HCT116 (cell line): ENCODE measurements around the gene C10orf62. TPM values are rescaled to one million over a fixed set of nuclear protein-coding genes. Genes with fewer than 3 reads are reported as not detected.

Experiments used
- ATAC-seq: fragments of 200-7000 bp; cut with Tn5 transposase; 2 replicates; pipeline ENCODE4 v1.9.1; 2020; ENCODE audit warnings: mild to moderate bottlenecking, moderate library complexity
- BruUV-seq: library from RNA; stranded (reverse); fragments of 400-500 nt; replicated peaks from 2 replicates; lab custom pipeline; 2021; lab: Mats Ljungman, UMichigan
- CTCF ChIA-PET: fragments of 300-600 bp; sonication (Branson Sonifier 250); formaldehyde crosslinking; loops from one replicate; lab custom pipeline; 2021; ENCODE audit warnings: antibody characterized with exemption; lab: Charles Lee
- POLR2A ChIA-PET: fragments of 300-600, 350-600 bp; sonication (Branson Sonifier 250); formaldehyde crosslinking; loops from one replicate; lab custom pipeline; 2021; ENCODE audit warnings: antibody characterized with exemption; lab: Charles Lee
- RAD21 ChIA-PET, 2 experiments: fragments of 300-600 bp; sonication (Branson Sonifier 250); formaldehyde crosslinking; loops; one replicate each; lab custom pipeline; 2023; ENCODE audit warnings: low total read pairs in 2 of 2; ENCODE audit not compliant: uncharacterized antibody in 2 of 2, unreplicated experiment in 2 of 2, low non-redundant PET in 1 of 2; lab: Charles Lee
- DNase-seq: peaks from one replicate; pipeline ENCODE4 v3.0.0-alpha.2; 2010; ENCODE audit warnings: low read depth, low spot score
- H2AFZ ChIP-seq: fragments of 200-600 bp; shearing (Covaris generic), sonication (generic); 2 replicates; pipeline ENCODE4 v1.6.1; 2017; ENCODE audit warnings: low read depth, mixed run types, mixed read lengths, antibody characterized with exemption, low read length; ENCODE audit not compliant: poor library complexity, severe bottlenecking
- H3K27ac ChIP-seq: 2 replicates; pipeline ENCODE4 v1.5.1; 2012; ENCODE audit warnings: low read depth, low read length
- H3K27me3 ChIP-seq: fragments of 200-600 bp; sonication (generic); 2 replicates; pipeline ENCODE4 v1.6.1; 2016; ENCODE audit warnings: mixed run types, low read length, mixed read lengths; ENCODE audit not compliant: insufficient read depth
- H3K36me3 ChIP-seq, 2 experiments: fragments of 200-500 bp in 1 of 2; fragments of 200-600 bp in 1 of 2; sonication (Bioruptor generic) in 1 of 2; sonication (generic) in 1 of 2; 2 replicates each; pipeline versions ENCODE4 v1.5.1 to v1.6.1; 2014 to 2016; ENCODE audit warnings: low read length in 2 of 2, inconsistent platforms in 1 of 2, mixed read lengths in 1 of 2, mixed run types in 1 of 2; ENCODE audit not compliant: insufficient read depth in 2 of 2, control insufficient read depth in 1 of 2
- H3K4me1 ChIP-seq, 2 experiments: fragments of 200-600 bp in 1 of 2; sonication (generic) in 1 of 2; 2 replicates each; pipeline versions ENCODE4 v1.5.1 to v1.6.1; 2012 to 2017; ENCODE audit warnings: low read length in 2 of 2, inconsistent platforms in 1 of 2, mild to moderate bottlenecking in 1 of 2, mixed read lengths in 1 of 2, mixed run types in 1 of 2, moderate library complexity in 1 of 2; ENCODE audit not compliant: insufficient read depth in 2 of 2, control insufficient read depth in 1 of 2
- H3K4me2 ChIP-seq: fragments of 200-600 bp; sonication (generic); 2 replicates; pipeline ENCODE4 v1.6.1; 2017; ENCODE audit warnings: mixed run types, low read length, mixed read lengths
- H3K4me3 ChIP-seq, 2 experiments: fragments of 200-600 bp in 1 of 2; sonication (generic) in 1 of 2; replicated peaks in 1 of 2; 2 replicates each; pipeline ENCODE4 v1.5.1; 2011 to 2016; ENCODE audit warnings: low read length in 2 of 2, control low read depth in 1 of 2, low read depth in 1 of 2, mild to moderate bottlenecking in 1 of 2, mixed read lengths in 1 of 2, mixed run types in 1 of 2
- H3K79me2 ChIP-seq: fragments of 200-600 bp; sonication (generic); 2 replicates; pipeline ENCODE4 v1.6.1; 2017; ENCODE audit warnings: mild to moderate bottlenecking, mixed run types, low read length, moderate library complexity, mixed read lengths; ENCODE audit not compliant: insufficient read depth
- H3K9ac ChIP-seq: fragments of 200-600 bp; sonication (generic); 2 replicates; pipeline ENCODE4 v1.6.1; 2016; ENCODE audit warnings: low read length, mixed read lengths
- H3K9me2 ChIP-seq: fragments of 200-600 bp; sonication (generic), shearing (Covaris generic); 2 replicates; pipeline ENCODE4 v1.6.1; 2017; ENCODE audit warnings: mixed run types, mild to moderate bottlenecking, moderate library complexity; ENCODE audit not compliant: insufficient read depth
- H3K9me3 ChIP-seq, 2 experiments: fragments of 200-500 bp in 1 of 2; fragments of 200-600 bp in 1 of 2; sonication (Bioruptor generic) in 1 of 2; sonication (generic) in 1 of 2; 2 replicates each; pipeline ENCODE4 v1.6.1; 2014 to 2017; ENCODE audit warnings: low read length in 2 of 2, mixed read lengths in 2 of 2, inconsistent platforms in 1 of 2, low read depth in 1 of 2, mild to moderate bottlenecking in 1 of 2, mixed run types in 1 of 2, moderate library complexity in 1 of 2; ENCODE audit not compliant: control insufficient read depth in 1 of 2, insufficient read depth in 1 of 2
- H4K20me1 ChIP-seq: fragments of 200-600 bp; sonication (generic), shearing (Covaris generic); 2 replicates; pipeline ENCODE4 v1.6.1; 2017; ENCODE audit warnings: mixed run types, mild to moderate bottlenecking, moderate library complexity; ENCODE audit not compliant: insufficient read depth
- ATF3 ChIP-seq: IDR thresholded peaks from 2 replicates; pipeline ENCODE4 v1.6.1; 2012
- CBX3 ChIP-seq: IDR thresholded peaks from 2 replicates; pipeline ENCODE4 v1.6.1; 2012; ENCODE audit warnings: low read depth
- EZH2 ChIP-seq: fragments of 200-600 bp; sonication (generic); IDR thresholded peaks from 2 replicates; pipeline ENCODE4 v1.6.1; 2017; ENCODE audit warnings: antibody characterized with exemption, mixed run types
- POLR2AphosphoS5 ChIP-seq: IDR thresholded peaks from 2 replicates; pipeline ENCODE4 v1.6.1; 2011; ENCODE audit warnings: mild to moderate bottlenecking, low read depth, low read length, moderate library complexity
- RAD21 ChIP-seq: IDR thresholded peaks from 2 replicates; pipeline ENCODE4 v1.6.1; 2012; ENCODE audit warnings: low read depth, mild to moderate bottlenecking
- REST ChIP-seq: IDR thresholded peaks from 2 replicates; pipeline ENCODE4 v1.6.1; 2012; ENCODE audit warnings: low read depth
- SIN3A ChIP-seq: IDR thresholded peaks from 2 replicates; pipeline ENCODE4 v1.6.1; 2012; ENCODE audit warnings: low read depth
- SRF ChIP-seq: IDR thresholded peaks from 2 replicates; pipeline ENCODE4 v1.6.1; 2012; ENCODE audit warnings: low read depth
- intact Hi-C: fragments of 100-400 bp; cut with micrococcal nuclease; formaldehyde crosslinking; loops from 2 replicates; pipeline ENCODE4 v1.10.0; 2022
- total RNA-seq: library from RNA; stranded (reverse); gene quantifications from one replicate; pipeline ENCODE4 v1.2.1, GENCODE V29; 2021; ENCODE audit not compliant: unreplicated experiment

The C10orf62 gene
- total RNA-seq, 1 experiment from 2014 or later, result 0.32 TPM

GRCh38 chr10:97547271-97547600 lies 42.3 kb upstream of the C10orf62 start:
- Histone ChIP-seq H3K4me1 (peaks cover 29 to 46% of the 10 kb centered on the region in 2 experiments), H3K27me3 (no peaks in the 10 kb centered on the region), H3K9me3 (no peaks in the 10 kb centered on the region), H3K79me2 (peaks cover 6% of the 10 kb centered on the region; the same call in 1 of the 2 replicates), H3K4me3 (no peak overlapping the region), H3K9me2 (no peaks in the 10 kb centered on the region), H3K36me3 (no peaks in the 10 kb centered on the region), H4K20me1 (no peaks in the 10 kb centered on the region), H3K4me2 (no peak overlapping the region), H3K9ac (no peak overlapping the region), H3K27ac (no peak overlapping the region), H2AFZ (no peak overlapping the region)
- DNase-seq (no peak), ATAC-seq (no peak)
- RAD21 ChIA-PET, result no interaction called here
- TF ChIP-seq SRF (no peak), CBX3 (no peak), ATF3 (no peak), RAD21 (no peak), POLR2AphosphoS5 (no peak), REST (no peak), EZH2 (no peak), SIN3A (no peak)
- CTCF ChIA-PET, result interaction anchor here (1.4 kb wide), 1 partner anchor 24 kb away, joined by 4 read pairs; no protein-coding TSS in a partner anchor
- no TSS peak for BruUV-seq
- POLR2A ChIA-PET, result no interaction called here
- intact Hi-C loops, result no loop called here
